Right lobe of liver (tissue), 6 donors: Measurements from ENCODE around the gene LRRC42. TPM values are rescaled to one million over a fixed set of nuclear protein-coding genes. Genes with fewer than 3 reads are reported as not detected.
A peak's percentile ranks its signal among the peaks of the same experiment; 100 is the strongest.

ENCODE experiments used
- ATAC-seq, 4 donors: fragments of 200-7000 bp; cut with Tn5 transposase; one replicate each; pipeline ENCODE4 v1.9.1; 2020; ENCODE audit warnings: mild to moderate bottlenecking in 4 of 4, moderate library complexity in 4 of 4
- DNase-seq, 3 donors: peaks; one replicate each; pipeline ENCODE4 v3.0.0-alpha.2; 2020
- H3K27ac ChIP-seq, 3 donors: fragments of 200-600 bp; one replicate each; pipeline ENCODE4 v1.8.0; 2022
- H3K27me3 ChIP-seq, 2 donors: fragments of 200-600 bp; one replicate each; pipeline ENCODE4 v1.8.0; 2022
- H3K36me3 ChIP-seq, 4 donors: fragments of 200-600 bp; sonication (generic) in 1 of 4; one replicate each; pipeline versions ENCODE4 v1.5.1 to v1.8.0; 2017 to 2022; ENCODE audit warnings: control low read depth in 1 of 4
- H3K4me1 ChIP-seq, 4 donors: fragments of 200-600 bp; sonication (generic) in 1 of 4; one replicate each; pipeline versions ENCODE4 v1.5.1 to v1.8.0; 2017 to 2022; ENCODE audit warnings: control low read depth in 1 of 4
- H3K4me3 ChIP-seq, 3 donors: fragments of 200-600 bp; one replicate each; pipeline ENCODE4 v1.8.0; 2022
- H3K9me3 ChIP-seq, 4 donors: fragments of 200-600 bp; sonication (generic) in 1 of 4; one replicate each; pipeline versions ENCODE4 v1.5.1 to v1.8.0; 2017 to 2022; ENCODE audit warnings: control low read depth in 1 of 4
- POLR2A ChIP-seq: fragments of 450-650 bp; IDR thresholded peaks from one replicate; pipeline ENCODE4 v1.6.1; 2017; ENCODE audit warnings: antibody characterized with exemption, mild to moderate bottlenecking
- WGBS: methylation state at CpG from one replicate; pipeline ENCODE4 v1.1.6; 2018; ENCODE audit warnings: low coverage, low lambda C conversion rate; ENCODE audit not compliant: insufficient coverage; ENCODE audit errors: missing lambda C conversion rate; 5-methylcytosine and 5-hydroxymethylcytosine counted together
- intact Hi-C, 2 donors: fragments of 100-400 bp; cut with DNase I; formaldehyde crosslinking; loops; one replicate each; pipeline versions ENCODE4 v1.11.2 to v1.14.1; 2022
- total RNA-seq, 6 experiments: library from RNA; depleted of rRNA in 2 of 6; stranded (reverse); fragments of >200 nt in 2 of 6; fragmentation: NEBNext Ultra II Directional in 3 of 6; extraction: Animal tissue kit (Norgen Biotek cat#: 25700) in 3 of 6; gene quantifications; one replicate each; pipeline versions ENCODE4 v1.1.0 to v1.2.4, GENCODE V29; 2016 to 2023
- TF ChIP-seq, protein P1 (sequence below), 4 donors: fragments of 200-600 bp in 3 of 4; fragments of 450-650 bp in 1 of 4; IDR thresholded peaks; one replicate each; pipeline versions ENCODE4 v1.5.1 to v1.8.0; 2016 to 2022; ENCODE audit warnings: antibody characterized with exemption in 4 of 4, mild to moderate bottlenecking in 2 of 4
- donor health status: DM: no; HTN: yes; CAD: no.
- donor health status: DM: no; HTN: no; CAD: no.
- donor health status: DM: no; HTN: no; CAD: no.
- donor health status: DM: no; HTN: yes; CAD: no.
- donor health status: DM: no; HTN: yes; CAD: no.

The LRRC42 gene
- total RNA-seq, 6 experiments from 2014 or later, result 9.7 to 19.9 (median 14.8) TPM

DNA sequence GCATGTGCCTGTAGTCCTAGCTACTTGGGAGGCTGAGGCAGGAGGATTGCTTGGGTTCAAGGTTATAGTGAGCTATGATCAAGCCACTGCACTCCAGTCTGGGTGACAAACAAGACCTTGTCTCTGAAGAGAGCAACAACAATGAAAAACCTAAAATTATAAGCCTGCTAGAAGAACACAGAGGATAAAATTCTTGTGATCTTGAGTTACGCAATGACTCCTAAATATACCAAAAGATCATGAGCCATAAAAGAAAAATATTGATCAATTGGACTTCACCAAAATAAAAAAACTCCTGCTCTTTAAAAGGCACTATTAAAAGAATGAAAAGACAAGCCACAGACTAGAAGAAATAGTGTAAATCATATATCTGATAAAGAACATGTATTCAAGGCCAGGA lies 49.5 kb downstream of the LRRC42 start:
- ATAC-seq (no peak), DNase-seq (no peak)
- Histone ChIP-seq H3K4me1 (no peaks in the 10 kb centered on the region), H3K9me3 (no peaks in the 10 kb centered on the region), H3K27me3 (no peaks in the 10 kb centered on the region), H3K4me3 (no peak overlapping the region), H3K36me3 (no peaks in the 10 kb centered on the region), H3K27ac (no peak overlapping the region)
- WGBS, result 92% methylated on average over 1 of the region's 1 CpG
- TF ChIP-seq, protein P1, sequence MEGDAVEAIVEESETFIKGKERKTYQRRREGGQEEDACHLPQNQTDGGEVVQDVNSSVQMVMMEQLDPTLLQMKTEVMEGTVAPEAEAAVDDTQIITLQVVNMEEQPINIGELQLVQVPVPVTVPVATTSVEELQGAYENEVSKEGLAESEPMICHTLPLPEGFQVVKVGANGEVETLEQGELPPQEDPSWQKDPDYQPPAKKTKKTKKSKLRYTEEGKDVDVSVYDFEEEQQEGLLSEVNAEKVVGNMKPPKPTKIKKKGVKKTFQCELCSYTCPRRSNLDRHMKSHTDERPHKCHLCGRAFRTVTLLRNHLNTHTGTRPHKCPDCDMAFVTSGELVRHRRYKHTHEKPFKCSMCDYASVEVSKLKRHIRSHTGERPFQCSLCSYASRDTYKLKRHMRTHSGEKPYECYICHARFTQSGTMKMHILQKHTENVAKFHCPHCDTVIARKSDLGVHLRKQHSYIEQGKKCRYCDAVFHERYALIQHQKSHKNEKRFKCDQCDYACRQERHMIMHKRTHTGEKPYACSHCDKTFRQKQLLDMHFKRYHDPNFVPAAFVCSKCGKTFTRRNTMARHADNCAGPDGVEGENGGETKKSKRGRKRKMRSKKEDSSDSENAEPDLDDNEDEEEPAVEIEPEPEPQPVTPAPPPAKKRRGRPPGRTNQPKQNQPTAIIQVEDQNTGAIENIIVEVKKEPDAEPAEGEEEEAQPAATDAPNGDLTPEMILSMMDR (IDR thresholded peaks at IDR 0.05), result no peak
- no peak for TF ChIP-seq POLR2A
- intact Hi-C loops, result no loop called here

DNA sequence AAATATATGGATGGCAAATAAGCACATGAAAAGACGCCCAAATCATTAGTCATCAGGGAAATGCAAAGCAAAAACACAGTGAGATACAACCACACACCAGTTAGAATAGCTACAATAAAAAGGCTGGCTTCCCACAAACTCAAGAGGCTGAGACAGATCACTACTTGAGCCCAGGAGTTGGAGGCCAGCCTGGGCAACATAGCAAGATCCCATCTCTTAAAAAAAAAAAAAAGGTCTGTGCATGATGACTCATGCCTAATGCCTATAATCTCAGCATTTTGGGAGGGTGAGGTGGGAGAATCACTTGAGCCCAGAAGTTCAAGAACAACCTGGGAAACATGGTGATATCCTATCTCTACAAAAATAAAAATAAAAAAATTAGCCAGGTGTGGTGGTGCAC lies 52.1 kb downstream of the LRRC42 start:
- Histone ChIP-seq H3K27me3 (no peaks in the 10 kb centered on the region), H3K27ac (no peak overlapping the region), H3K9me3 (no peaks in the 10 kb centered on the region), H3K4me1 (no peaks in the 10 kb centered on the region), H3K4me3 (no peak overlapping the region), H3K36me3 (no peaks in the 10 kb centered on the region)
- WGBS, result 100% methylated on average over 1 of the region's 1 CpG
- ATAC-seq (no peak), DNase-seq (no peak)
- intact Hi-C loops, result no loop called here
- TF ChIP-seq, protein P1 (IDR thresholded peaks at IDR 0.05), result no peak
- no peak for TF ChIP-seq POLR2A

DNA sequence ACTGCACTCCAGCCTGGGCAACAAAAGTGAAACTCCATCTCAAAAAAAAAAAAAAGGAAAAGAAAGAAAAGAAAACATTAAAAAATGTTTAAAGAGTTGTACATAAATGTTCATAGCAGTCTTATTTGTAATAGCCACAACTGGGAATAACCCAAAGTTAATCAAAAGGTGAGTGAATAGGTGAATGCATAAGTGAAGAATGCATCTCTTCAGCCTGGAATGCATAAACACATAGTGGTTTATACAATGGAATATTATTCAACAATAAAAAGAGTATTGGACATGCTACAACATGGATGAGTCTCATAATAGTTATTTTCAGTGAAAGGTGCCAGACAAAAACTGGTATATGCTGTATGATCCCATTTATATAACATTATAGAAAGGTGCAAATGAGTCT lies 53.8 kb downstream of the LRRC42 start:
- Histone ChIP-seq H3K4me1 (no peaks in the 10 kb centered on the region), H3K4me3 (no peak overlapping the region), H3K36me3 (no peaks in the 10 kb centered on the region), H3K27ac (no peak overlapping the region), H3K9me3 (no peaks in the 10 kb centered on the region), H3K27me3 (no peaks in the 10 kb centered on the region)
- intact Hi-C loops, result no loop called here
- DNase-seq, result no peak
- TF ChIP-seq POLR2A, result no peak
- TF ChIP-seq, protein P1 (IDR thresholded peaks at IDR 0.05), result no peak
- ATAC-seq, result no peak

DNA sequence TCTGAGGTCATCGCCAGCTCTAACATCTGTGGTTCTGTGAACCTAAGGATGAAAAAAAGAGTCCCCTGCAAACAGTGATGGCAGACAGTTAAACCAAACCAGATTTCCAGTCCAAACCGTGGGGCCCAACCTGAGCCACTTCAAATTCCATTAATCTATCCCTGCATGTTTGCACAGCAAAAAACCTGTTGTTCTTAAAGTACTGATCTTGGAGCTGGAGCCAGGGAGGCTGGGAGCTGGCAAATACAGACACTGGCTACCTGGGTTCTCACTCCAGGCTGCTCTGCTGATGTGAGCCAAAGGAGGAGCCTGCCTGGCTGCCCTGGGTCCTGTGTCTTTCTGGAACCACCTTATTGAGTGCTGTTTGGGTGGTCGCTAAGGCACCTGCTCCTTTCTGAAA lies 55.4 kb downstream of the LRRC42 start:
- WGBS, result 56% methylated on average over 3 of the region's 3 CpGs
- peak in 1 of 3 donors; percentile 21 for DNase-seq
- H3K27me3 ChIP-seq, result no peaks in the 10 kb centered on the region
- no peak overlapping the region for H3K27ac ChIP-seq
- no peak overlapping the region for H3K4me3 ChIP-seq
- no peaks in the 10 kb centered on the region for H3K4me1 ChIP-seq
- no peaks in the 10 kb centered on the region for H3K36me3 ChIP-seq
- no peaks in the 10 kb centered on the region for H3K9me3 ChIP-seq
- no peak for TF ChIP-seq POLR2A
- TF ChIP-seq, protein P1 (IDR thresholded peaks at IDR 0.05), result no peak
- peak in 1 of 4 donors; percentile 12 for ATAC-seq
- intact Hi-C loops, result no loop called here
